Natural killer cell (primary cell): ENCODE measurements around the gene CYTH1. TPM values are rescaled to one million over a fixed set of nuclear protein-coding genes. Genes with fewer than 3 reads are reported as not detected.

Experiments
- ATAC-seq, 3 donors: fragments of 150-1000 bp in 2 of 3; fragments of 200-7000 bp in 1 of 3; cut with Tn5 transposase; 1 replicate in 1 of 3; 2 replicates in 2 of 3; pipeline ENCODE4 v1.10.0; 2021; ENCODE audit warnings: mild to moderate bottlenecking in 2 of 3, moderate library complexity in 2 of 3
- DNase-seq, 2 donors: peaks; one replicate each; pipeline versions ENCODE4 v3.0.0 to v3.0.0-alpha.2; 2013 to 2021; ENCODE audit warnings: mixed read lengths in 1 of 2
- H3K27ac ChIP-seq: one replicate; pipeline ENCODE4 v1.5.1; 2013; ENCODE audit warnings: mild to moderate bottlenecking, low read length
- H3K27me3 ChIP-seq: one replicate; pipeline ENCODE4 v1.6.1; 2013; ENCODE audit warnings: low read length; ENCODE audit not compliant: control insufficient read depth, insufficient read depth
- H3K36me3 ChIP-seq: one replicate; pipeline ENCODE4 v1.6.1; 2013; ENCODE audit warnings: low read length; ENCODE audit not compliant: control insufficient read depth, insufficient read depth
- H3K4me1 ChIP-seq: one replicate; pipeline ENCODE4 v1.6.1; 2013; ENCODE audit warnings: low read length; ENCODE audit not compliant: control insufficient read depth, insufficient read depth
- H3K4me3 ChIP-seq: one replicate; pipeline ENCODE4 v1.5.1; 2013; ENCODE audit warnings: low read length
- H3K9me3 ChIP-seq: one replicate; pipeline ENCODE4 v1.6.1; 2013; ENCODE audit warnings: low read length; ENCODE audit not compliant: control insufficient read depth, insufficient read depth
- H3K27ac Mint-ChIP-seq, 2 donors: one replicate each; pipeline ENCODE4 v1.8.0; 2022; ENCODE audit warnings: mild to moderate bottlenecking in 2 of 2, mixed read lengths in 2 of 2, moderate library complexity in 1 of 2
- H3K27me3 Mint-ChIP-seq, 2 donors: one replicate each; pipeline ENCODE4 v1.8.0; 2022; ENCODE audit warnings: low read depth in 2 of 2, mixed read lengths in 2 of 2
- H3K36me3 Mint-ChIP-seq: one replicate; pipeline ENCODE4 v1.8.0; 2022; ENCODE audit warnings: mixed read lengths
- H3K4me1 Mint-ChIP-seq, 2 donors: one replicate each; pipeline ENCODE4 v1.8.0; 2022; ENCODE audit warnings: mixed read lengths in 2 of 2
- H3K4me3 Mint-ChIP-seq: one replicate; pipeline ENCODE4 v1.8.0; 2022; ENCODE audit warnings: mild to moderate bottlenecking, moderate library complexity, mixed read lengths
- H3K9me3 Mint-ChIP-seq, 2 donors: one replicate each; pipeline ENCODE4 v1.8.0; 2022; ENCODE audit warnings: mixed read lengths in 2 of 2
- WGBS: methylation state at CpG from one replicate; pipeline ENCODE4 v1.1.7; 2013; ENCODE audit warnings: missing lambda C conversion rate; ENCODE audit not compliant: insufficient coverage; 5-methylcytosine and 5-hydroxymethylcytosine counted together
- intact Hi-C: fragments of 100-400 bp; cut with micrococcal nuclease; formaldehyde crosslinking; loops from one replicate; pipeline ENCODE4 v1.14.2; 2022
- total RNA-seq, 4 donors: library from RNA; stranded (reverse); fragments of 120-200 nt in 1 of 4; gene quantifications; one replicate each; pipeline versions ENCODE4 v1.2.3 to v1.2.4, GENCODE V29; 2013 to 2022
- TF ChIP-seq, protein P1 (sequence below): fragments of 200-600 bp; IDR thresholded peaks from one replicate; pipeline ENCODE4 v1.8.0; 2022; ENCODE audit warnings: antibody characterized with exemption

CYTH1 gene
- total RNA-seq, 3 donors from 2014 or later (not counting 1 experiment from before 2014, with no cell fraction given), result 437 to 514 (median 457) TPM

DNA sequence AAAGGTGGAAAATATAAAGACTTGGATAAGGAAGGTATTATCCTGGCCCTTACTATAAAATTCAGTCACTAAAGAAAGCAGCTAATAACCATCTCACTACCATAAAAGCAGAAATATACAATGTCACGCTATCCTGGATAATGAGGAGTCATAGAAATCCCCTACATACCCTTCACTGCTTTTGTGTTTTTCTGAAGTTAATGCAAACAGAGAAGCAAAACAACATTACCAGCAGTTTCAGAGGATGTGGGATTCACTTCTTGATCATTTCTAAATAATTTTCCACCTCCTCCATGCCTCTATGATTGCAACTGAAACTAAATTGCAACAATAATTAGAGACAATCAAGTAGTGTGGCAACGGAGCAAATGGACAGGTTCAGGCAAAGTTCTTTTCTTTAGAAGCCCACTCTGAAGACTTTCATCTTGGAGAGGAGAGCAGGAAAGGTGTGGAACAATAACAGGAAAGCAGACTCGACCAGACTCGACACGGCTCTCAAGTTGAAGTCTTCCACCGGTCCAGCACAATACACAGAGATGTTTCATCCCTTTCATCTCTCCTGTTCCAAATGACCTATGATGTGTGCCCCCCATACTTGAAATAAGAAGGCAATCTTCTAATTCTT, 10.2 kb downstream of the CYTH1 start:
- Histone ChIP-seq H3K4me3 (peak overlapping the region; percentile 4), H3K4me1 (peaks cover 91% of the 10 kb centered on the region), H3K36me3 (no peaks in the 10 kb centered on the region), H3K27ac (peak overlapping the region; percentile 86), H3K9me3 (no peaks in the 10 kb centered on the region), H3K27me3 (no peaks in the 10 kb centered on the region)
- H3K4me3 Mint-ChIP-seq, result peak overlapping the region; percentile 85
- no peaks in the 10 kb centered on the region for H3K36me3 Mint-ChIP-seq
- H3K27ac Mint-ChIP-seq, result peak overlapping the region in 1 of 2 donors; percentile 94
- H3K4me1 Mint-ChIP-seq, result peaks cover 40% of the 10 kb centered on the region in 2 donors
- ATAC-seq, result no peak
- DNase-seq, result peak in 1 of 2 donors; percentile 67
- WGBS, result 13% methylated on average over 6 of the region's 6 CpGs
- no peaks in the 10 kb centered on the region for H3K27me3 Mint-ChIP-seq
- intact Hi-C loops, result no loop called here
- H3K9me3 Mint-ChIP-seq, result no peaks in the 10 kb centered on the region
- TF ChIP-seq, protein P1, sequence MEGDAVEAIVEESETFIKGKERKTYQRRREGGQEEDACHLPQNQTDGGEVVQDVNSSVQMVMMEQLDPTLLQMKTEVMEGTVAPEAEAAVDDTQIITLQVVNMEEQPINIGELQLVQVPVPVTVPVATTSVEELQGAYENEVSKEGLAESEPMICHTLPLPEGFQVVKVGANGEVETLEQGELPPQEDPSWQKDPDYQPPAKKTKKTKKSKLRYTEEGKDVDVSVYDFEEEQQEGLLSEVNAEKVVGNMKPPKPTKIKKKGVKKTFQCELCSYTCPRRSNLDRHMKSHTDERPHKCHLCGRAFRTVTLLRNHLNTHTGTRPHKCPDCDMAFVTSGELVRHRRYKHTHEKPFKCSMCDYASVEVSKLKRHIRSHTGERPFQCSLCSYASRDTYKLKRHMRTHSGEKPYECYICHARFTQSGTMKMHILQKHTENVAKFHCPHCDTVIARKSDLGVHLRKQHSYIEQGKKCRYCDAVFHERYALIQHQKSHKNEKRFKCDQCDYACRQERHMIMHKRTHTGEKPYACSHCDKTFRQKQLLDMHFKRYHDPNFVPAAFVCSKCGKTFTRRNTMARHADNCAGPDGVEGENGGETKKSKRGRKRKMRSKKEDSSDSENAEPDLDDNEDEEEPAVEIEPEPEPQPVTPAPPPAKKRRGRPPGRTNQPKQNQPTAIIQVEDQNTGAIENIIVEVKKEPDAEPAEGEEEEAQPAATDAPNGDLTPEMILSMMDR, result no peak

DNA sequence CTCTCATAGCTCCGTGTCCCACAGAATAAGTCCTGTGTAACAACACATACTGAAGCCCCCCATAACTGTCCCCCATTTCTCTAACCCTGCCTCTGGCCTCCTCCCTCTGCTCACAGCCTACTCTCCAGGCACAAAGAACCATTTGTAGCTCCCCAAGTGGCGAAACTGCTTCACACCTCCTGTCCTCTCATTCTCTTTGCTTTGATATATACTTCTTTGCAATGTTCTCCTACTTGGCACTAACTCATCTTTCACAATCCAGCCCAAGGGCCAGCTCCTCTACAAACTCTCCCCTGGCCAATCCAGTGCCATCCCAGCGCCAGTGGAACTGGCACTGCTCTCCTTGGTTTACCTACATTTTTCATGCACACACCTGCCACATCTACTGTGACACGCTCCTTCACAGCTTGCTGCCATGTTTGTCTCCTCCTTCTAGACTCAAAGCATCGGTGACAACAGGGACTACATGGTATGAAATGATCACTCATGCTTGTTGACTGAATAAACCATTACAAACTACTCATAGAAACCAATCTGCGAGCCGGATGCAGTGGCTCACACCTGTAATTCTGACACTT, 12.8 kb downstream of the CYTH1 start:
- H3K36me3 ChIP-seq, result no peaks in the 10 kb centered on the region
- Mint-ChIP-seq H3K36me3 (no peaks in the 10 kb centered on the region), H3K4me1 (peaks cover 32 to 33% of the 10 kb centered on the region in 2 donors), H3K4me3 (no peak overlapping the region), H3K27ac (no peak overlapping the region), H3K27me3 (no peaks in the 10 kb centered on the region), H3K9me3 (no peaks in the 10 kb centered on the region)
- no peak overlapping the region for H3K4me3 ChIP-seq
- DNase-seq (peak in 1 of 2 donors; percentile 64), ATAC-seq (peak; percentile 42 to 66 (median 65))
- intact Hi-C loops, result no loop called here
- TF ChIP-seq, protein P1, result peak; percentile 20
- WGBS, result 84% methylated on average over 7 of the region's 7 CpGs
- no peaks in the 10 kb centered on the region for H3K9me3 ChIP-seq
- peaks cover 89% of the 10 kb centered on the region for H3K4me1 ChIP-seq
- no peaks in the 10 kb centered on the region for H3K27me3 ChIP-seq
- peak overlapping the region; percentile 46 for H3K27ac ChIP-seq

DNA sequence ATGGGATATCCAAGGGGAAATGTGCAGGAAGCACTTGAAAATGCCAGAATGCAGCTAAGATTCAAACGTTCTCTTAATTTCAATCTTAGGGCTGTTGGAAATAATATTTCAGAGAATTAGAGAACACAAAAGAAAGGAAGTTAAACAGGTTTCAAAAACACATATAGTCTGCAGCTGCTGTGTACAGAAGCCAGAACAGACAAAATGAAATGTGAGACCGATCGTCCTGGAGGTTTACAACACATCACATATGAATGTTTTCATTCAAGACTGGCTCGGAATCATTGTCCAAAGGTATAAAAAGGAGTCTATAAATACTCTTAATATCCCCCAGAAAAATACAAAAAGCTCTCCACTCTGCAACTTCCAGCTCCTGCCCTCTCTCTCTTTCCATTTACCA, 14.3 kb downstream of the CYTH1 start:
- Histone ChIP-seq H3K9me3 (no peaks in the 10 kb centered on the region), H3K27ac (no peak overlapping the region), H3K4me3 (no peak overlapping the region), H3K27me3 (no peaks in the 10 kb centered on the region), H3K36me3 (no peaks in the 10 kb centered on the region), H3K4me1 (peaks cover 89% of the 10 kb centered on the region)
- WGBS, result 37% methylated on average over 4 of the region's 4 CpGs
- Mint-ChIP-seq H3K27ac (no peak overlapping the region), H3K36me3 (no peaks in the 10 kb centered on the region), H3K4me3 (no peak overlapping the region), H3K4me1 (peaks cover 30 to 34% of the 10 kb centered on the region in 2 donors), H3K9me3 (no peaks in the 10 kb centered on the region), H3K27me3 (no peaks in the 10 kb centered on the region)
- TF ChIP-seq, protein P1, result no peak
- DNase-seq (no peak), ATAC-seq (no peak)
- intact Hi-C loops, result no loop called here
